ENCODE results near the gene INMT.

- TF ChIP-seq GATA3 (IDR thresholded peaks at IDR 0.05; ENCODE audit: low read depth, low read length) (no peak), GATA2 (IDR thresholded peaks at IDR 0.05; ENCODE audit: low read depth, low read length) (no peak)
These were observed 9.6 kb downstream of the INMT start for GRCh38 chr7:30761214-30762156.

Measured in SH-SY5Y (cell line).